GM12878 (cell line): Measurements from ENCODE around the gene FAS. TPM values are rescaled to one million over a fixed set of nuclear protein-coding genes. Genes with fewer than 3 reads are reported as not detected.

Source experiments
- ATAC-seq: fragments of 200-7000 bp; cut with Tn5 transposase; 3 replicates; pipeline ENCODE4 v1.9.1; 2020; ENCODE audit warnings: mild to moderate bottlenecking, moderate library complexity
- BruUV-seq: library from RNA; stranded (reverse); fragments of 400-500 nt; replicated peaks from 2 replicates; lab custom pipeline; 2021; lab: Mats Ljungman, UMichigan
- CTCF ChIA-PET: fragments of 300-600 bp; sonication (Branson Sonifier 250); formaldehyde crosslinking; extraction: SDS; loops from one replicate; lab custom pipeline; 2021; ENCODE audit warnings: inconsistent platforms; lab: Yijun Ruan, JAX
- POLR2A ChIA-PET: fragments of 350-600 bp; formaldehyde crosslinking; extraction: SDS; loops from one replicate; lab custom pipeline; 2021; ENCODE audit warnings: inconsistent platforms; lab: Charles Lee
- RAD21 ChIA-PET: fragments of 300-600 bp; sonication (Branson Sonifier 250); formaldehyde crosslinking; loops from one replicate; lab custom pipeline; 2023; ENCODE audit warnings: antibody characterized with exemption; ENCODE audit not compliant: unreplicated experiment; lab: Charles Lee
- SMC1A ChIA-PET: fragments of 300-600 bp; sonication (Branson Sonifier 250); formaldehyde crosslinking; loops from one replicate; lab custom pipeline; 2023; ENCODE audit not compliant: unreplicated experiment, uncharacterized antibody; lab: Charles Lee
- DNase-seq: peaks from one replicate; pipeline ENCODE4 v3.0.0-alpha.2; 2011; ENCODE audit warnings: low read depth, low spot score
- FAIRE-seq: peaks from 3 replicates; lab custom pipeline; 2011; peaks lifted over from hg19 to GRCh38; lab: Jason Lieb, UNC
- H2AFZ ChIP-seq: 2 replicates; pipeline ENCODE4 v1.6.0; 2011; ENCODE audit warnings: low read depth, low read length, control low read depth; ENCODE audit not compliant: control insufficient read depth
- H3K27ac ChIP-seq: 2 replicates; pipeline ENCODE4 v1.5.1; 2011; ENCODE audit warnings: control low read depth; ENCODE audit not compliant: control insufficient read depth, insufficient read depth
- H3K27me3 ChIP-seq, 2 experiments: replicated peaks in 1 of 2; 2 replicates each; pipeline versions ENCODE4 v1.6.0 to v1.6.1; 2011; ENCODE audit warnings: low read length in 1 of 2; ENCODE audit not compliant: control insufficient read depth in 2 of 2, insufficient read depth in 2 of 2
- H3K36me3 ChIP-seq, 2 experiments: 2 replicates each; pipeline ENCODE4 v1.5.1; 2011; ENCODE audit warnings: low read length in 1 of 2; ENCODE audit not compliant: control insufficient read depth in 2 of 2, insufficient read depth in 2 of 2
- H3K4me1 ChIP-seq: 2 replicates; pipeline ENCODE4 v1.6.1; 2011; ENCODE audit warnings: mild to moderate bottlenecking, low read length, moderate library complexity, mixed read lengths; ENCODE audit not compliant: control insufficient read depth, insufficient read depth
- H3K4me2 ChIP-seq: 2 replicates; pipeline ENCODE4 v1.6.0; 2011; ENCODE audit warnings: control low read depth; ENCODE audit not compliant: control insufficient read depth, insufficient read depth
- H3K4me3 ChIP-seq: fragments of 200-600 bp; sonication (generic); 2 replicates; pipeline ENCODE4 v1.5.1; 2016
- H3K79me2 ChIP-seq: 2 replicates; pipeline ENCODE4 v1.6.0; 2011; ENCODE audit warnings: low read length; ENCODE audit not compliant: control insufficient read depth, insufficient read depth
- H3K9ac ChIP-seq: 2 replicates; pipeline ENCODE4 v1.8.0; 2011; ENCODE audit warnings: low read length, control low read depth, mixed read lengths; ENCODE audit not compliant: control insufficient read depth, insufficient read depth
- H3K9me3 ChIP-seq: replicated peaks from 3 replicates; pipeline ENCODE4 v1.5.1; 2011; ENCODE audit warnings: mild to moderate bottlenecking, low read length; ENCODE audit not compliant: control insufficient read depth, insufficient read depth
- H4K20me1 ChIP-seq: 2 replicates; pipeline ENCODE4 v1.6.0; 2011; ENCODE audit not compliant: control insufficient read depth, insufficient read depth
- CHD4 ChIP-seq: fragments of 200-600 bp; sonication (generic); IDR thresholded peaks from 2 replicates; pipeline ENCODE4 v1.6.1; 2016; ENCODE audit warnings: mild to moderate bottlenecking
- EED ChIP-seq: sonication (generic); IDR thresholded peaks from 2 replicates; pipeline ENCODE4 v1.6.1; 2016; ENCODE audit warnings: antibody characterized with exemption, low read depth
- HDAC6 ChIP-seq: fragments of 200-600 bp; sonication (generic); IDR thresholded peaks from one replicate; pipeline ENCODE4 v1.8.0; 2017; ENCODE audit warnings: antibody characterized with exemption; ENCODE audit not compliant: unreplicated experiment
- IKZF1 ChIP-seq: fragments of 450-650 bp; conservative IDR thresholded peaks from 2 replicates; pipeline ENCODE4 v1.6.1; 2017; ENCODE audit warnings: antibody characterized with exemption, mild to moderate bottlenecking
- MEF2A ChIP-seq: IDR thresholded peaks from 2 replicates; pipeline ENCODE4 v1.6.1; 2011; ENCODE audit warnings: low read depth, mild to moderate bottlenecking, low read length, moderate library complexity; ENCODE audit not compliant: insufficient read depth
- PRDM15 ChIP-seq: fragments of 450-650 bp; formaldehyde crosslinking; IDR thresholded peaks from 2 replicates; pipeline ENCODE4 v1.4.0; 2020; ENCODE audit warnings: mild to moderate bottlenecking, moderate library complexity
- RB1 ChIP-seq: fragments of 450-650 bp; formaldehyde crosslinking; IDR thresholded peaks from 2 replicates; pipeline ENCODE4 v1.6.1; 2017; ENCODE audit warnings: mild to moderate bottlenecking, borderline replicate concordance
- SPI1 ChIP-seq: IDR thresholded peaks from 2 replicates; pipeline ENCODE4 v1.6.1; 2011; ENCODE audit warnings: low read depth, mild to moderate bottlenecking, low read length, moderate library complexity, borderline replicate concordance; ENCODE audit not compliant: insufficient read depth
- TBL1XR1 ChIP-seq: IDR thresholded peaks from 2 replicates; pipeline ENCODE4 v1.6.1; 2012; ENCODE audit warnings: low read depth, low read length, improper control_type of control experiment
- TCF12 ChIP-seq: IDR thresholded peaks from 2 replicates; pipeline ENCODE4 v1.6.1; 2011; ENCODE audit warnings: low read depth, mild to moderate bottlenecking, low read length
- WGBS: methylation state at CpG from one replicate; pipeline ENCODE4 v1.1.6; 2016; ENCODE audit warnings: low lambda C conversion rate; ENCODE audit not compliant: insufficient replicate concordance, insufficient coverage; ENCODE audit errors: missing lambda C conversion rate; 5-methylcytosine and 5-hydroxymethylcytosine counted together
- in situ Hi-C: fragments of 300-500 bp; cut with MboI; formaldehyde crosslinking; loops from 9 replicates; pipeline ENCODE4 v1.14.3; 2018; ENCODE audit warnings: mixed read lengths
- intact Hi-C: fragments of 100-400 bp; cut with micrococcal nuclease; formaldehyde crosslinking; loops from one replicate; pipeline ENCODE4 v1.14.2; 2022; ENCODE audit not compliant: unreplicated experiment
- polyA plus RNA-seq, 11 experiments: library from polyadenylated mRNA; depleted of rRNA in 4 of 11; unstranded in 6 of 11; stranded (reverse) in 5 of 11; fragments of >200 nt; fragmentation: Nextera tagmentation in 4 of 11; fragmentation: Illumina TruSeq in 1 of 11; extraction: Ambion mirVana in 4 of 11; extraction: Trizol in 1 of 11; gene quantifications; 1 replicate in 1 of 11; 2 replicates in 10 of 11; pipeline versions ENCODE4 v1.2.1 to v1.2.3, GENCODE V29; 2011 to 2016; ENCODE audit warnings: inconsistent platforms in 2 of 11, missing spikeins in 2 of 11, low read depth in 1 of 11
- total RNA-seq, 4 experiments: library from RNA; depleted of rRNA in 3 of 4; stranded (reverse); fragments of >200 nt in 3 of 4; fragmentation: Illumina TruSeq in 1 of 4; extraction: Trizol in 1 of 4; gene quantifications; 2 replicates each; pipeline versions ENCODE4 v1.2.1 to v1.2.3, GENCODE V29; 2013 to 2021

Gene FAS
- total and polyA plus RNA-seq, 10 of the 15 experiments (the other 5 are each of a cell fraction or from before 2014, with no cell fraction given): 50.1 to 147 (median 69.9) TPM

GRCh38 chr10:89029181-89029580, 38.6 kb downstream of the FAS start:
- DNase-seq (no peak), ATAC-seq (no peak), FAIRE-seq (no peak)
- SMC1A ChIA-PET: interaction anchor here (0.7 to 4.5 kb wide), 33 partner anchors 9 to 448 kb away, joined by 3 to 72 read pairs (median 6); partner anchors contain the start of genes CH25H and FAS
- Histone ChIP-seq H3K9ac (no peak overlapping the region), H3K4me2 (no peak overlapping the region), H3K36me3 (peaks cover 0 to 7% of the 10 kb centered on the region in 2 experiments; a peak in 2 of 4 replicates), H3K4me3 (no peak overlapping the region), H2AFZ (no peak overlapping the region), H3K27me3 (no peaks in the 10 kb centered on the region), H3K79me2 (no peaks in the 10 kb centered on the region), H4K20me1 (no peaks in the 10 kb centered on the region), H3K9me3 (no peaks in the 10 kb centered on the region), H3K4me1 (peaks cover 26% of the 10 kb centered on the region), H3K27ac (no peak overlapping the region)
- CTCF ChIA-PET: interaction anchor here (0.7 to 4.7 kb wide), 45 partner anchors 9 to 390 kb away, joined by 3 to 102 read pairs (median 5); partner anchors contain the start of genes CH25H and FAS
- no TSS peak for BruUV-seq
- intact Hi-C loops (no loop called here), in situ Hi-C loops (loop anchor here (5.0 kb wide), 1 partner anchor 92 kb away; no protein-coding TSS in a partner anchor)
- RAD21 ChIA-PET: interaction anchor here (0.6 to 4.7 kb wide), 19 partner anchors 10 to 218 kb away, joined by 3 to 46 read pairs (median 4); partner anchors contain the start of genes CH25H and FAS
- WGBS: 100% methylated on average over 2 of the region's 2 CpGs
- POLR2A ChIA-PET: interaction anchor here (0.7 to 1.9 kb wide), 5 partner anchors 37 to 97 kb away, joined by 3 to 7 read pairs (median 3); partner anchors contain the start of gene FAS
- TF ChIP-seq SPI1 (no peak), IKZF1 (no peak), HDAC6 (no peak), MEF2A (no peak), RB1 (no peak), EED (no peak), TCF12 (no peak), CHD4 (no peak), PRDM15 (CRISPR knock-in tag) (no peak), TBL1XR1 (no peak)
